Keratinocyte (primary cell): ENCODE data around the gene BCORL1. TPM values are rescaled to one million over a fixed set of nuclear protein-coding genes. Genes with fewer than 3 reads are reported as not detected.

Source experiments
- DNase-seq: peaks from one replicate; pipeline ENCODE4 v3.0.0-alpha.2; 2011; ENCODE audit warnings: low read depth, missing footprints, low spot score
- FAIRE-seq: peaks from 2 replicates; lab custom pipeline; 2011; peaks lifted over from hg19 to GRCh38; lab: Jason Lieb, UNC
- H2AFZ ChIP-seq: 2 replicates; pipeline ENCODE4 v1.6.0; 2012; ENCODE audit warnings: low read length, control low read depth, inconsistent platforms; ENCODE audit not compliant: control insufficient read depth
- H3K27ac ChIP-seq: 2 replicates; pipeline ENCODE4 v1.5.1; 2011; ENCODE audit warnings: low read length; ENCODE audit not compliant: control insufficient read depth, insufficient read depth
- H3K27me3 ChIP-seq: 3 replicates; pipeline ENCODE4 v1.6.0; 2011; ENCODE audit warnings: low read length; ENCODE audit not compliant: control insufficient read depth, insufficient read depth; ENCODE audit errors: extremely low read depth
- H3K36me3 ChIP-seq, 2 experiments: 2 replicates in 1 of 2; 3 replicates in 1 of 2; pipeline ENCODE4 v1.5.1; 2011; ENCODE audit warnings: low read length in 2 of 2, mild to moderate bottlenecking in 1 of 2; ENCODE audit not compliant: control insufficient read depth in 2 of 2, insufficient read depth in 2 of 2; ENCODE audit errors: extremely low read depth in 1 of 2
- H3K4me1 ChIP-seq: 3 replicates; pipeline ENCODE4 v1.5.1; 2011; ENCODE audit warnings: low read length; ENCODE audit not compliant: control insufficient read depth, insufficient read depth; ENCODE audit errors: extremely low read depth
- H3K4me2 ChIP-seq: 3 replicates; pipeline ENCODE4 v1.6.0; 2011; ENCODE audit warnings: low read depth, low read length; ENCODE audit not compliant: control insufficient read depth, insufficient read depth; ENCODE audit errors: extremely low read depth
- H3K4me3 ChIP-seq, 3 experiments: fragments of 200-600 bp in 1 of 3; sonication (generic) in 1 of 3; 2 replicates in 2 of 3; 3 replicates in 1 of 3; pipeline ENCODE4 v1.5.1; 2011 to 2016; ENCODE audit warnings: low read length in 3 of 3, mild to moderate bottlenecking in 3 of 3, control low read depth in 2 of 3, inconsistent platforms in 1 of 3, low read depth in 1 of 3, mixed read lengths in 1 of 3, mixed run types in 1 of 3, moderate library complexity in 1 of 3; ENCODE audit not compliant: control insufficient read depth in 2 of 3, insufficient read depth in 2 of 3; ENCODE audit errors: extremely low read depth in 1 of 3
- H3K79me2 ChIP-seq: 2 replicates; pipeline ENCODE4 v1.6.0; 2012; ENCODE audit warnings: low read length; ENCODE audit not compliant: control insufficient read depth, insufficient read depth
- H3K9ac ChIP-seq: 3 replicates; pipeline ENCODE4 v1.6.0; 2011; ENCODE audit warnings: low read length; ENCODE audit not compliant: control insufficient read depth, insufficient read depth; ENCODE audit errors: extremely low read depth
- H3K9me1 ChIP-seq: 3 replicates; pipeline ENCODE4 v1.6.0; 2011; ENCODE audit warnings: low read length; ENCODE audit not compliant: control insufficient read depth, insufficient read depth; ENCODE audit errors: extremely low read depth
- H3K9me3 ChIP-seq: 2 replicates; pipeline ENCODE4 v1.5.1; 2012; ENCODE audit warnings: low read depth, low read length; ENCODE audit not compliant: control insufficient read depth
- H4K20me1 ChIP-seq: 3 replicates; pipeline ENCODE4 v1.6.0; 2011; ENCODE audit warnings: low read length; ENCODE audit not compliant: control insufficient read depth, insufficient read depth; ENCODE audit errors: extremely low read depth
- CTCF ChIP-seq, 3 experiments: IDR thresholded peaks in 1 of 3; conservative IDR thresholded peaks in 1 of 3; optimal IDR thresholded peaks in 1 of 3; 2 replicates in 2 of 3; 3 replicates in 1 of 3; pipeline versions ENCODE3 to v1.5.1; 2011; ENCODE audit warnings: low read length in 3 of 3, mild to moderate bottlenecking in 3 of 3, moderate library complexity in 2 of 3, control low read depth in 1 of 3, inconsistent platforms in 1 of 3; ENCODE audit not compliant: insufficient read depth in 2 of 3; ENCODE audit errors: extremely low read depth in 1 of 3
- EZH2 ChIP-seq: IDR thresholded peaks from one replicate; pipeline ENCODE4 v1.6.1; 2012; ENCODE audit warnings: inconsistent platforms, mild to moderate bottlenecking, low read length, moderate library complexity
- dilution Hi-C: fragments of 300-500 bp; cut with MboI; formaldehyde crosslinking; loops from one replicate; pipeline ENCODE4 v1.7.0; 2020; ENCODE audit warnings: low sequenced_read_pairs; ENCODE audit not compliant: extremely low pct_ligation_motif_present
- polyA plus RNA-seq, 5 experiments: library from polyadenylated mRNA; depleted of rRNA in 3 of 5; stranded (reverse) in 3 of 5; stranded (forward) in 1 of 5; unstranded in 1 of 5; fragments of >200 nt; gene quantifications; 1 replicate in 1 of 5; 2 replicates in 3 of 5; 3 replicates in 1 of 5; pipeline versions ENCODE4 v1.2.1 to v1.2.3, GENCODE V29; 2011 to 2012; ENCODE audit warnings: missing spikeins in 2 of 5, low read depth in 1 of 5, low replicate concordance in 1 of 5

BCORL1 gene
- polyA plus RNA-seq, 1 donor (not counting 4 experiments of a cell fraction or from before 2014, with no cell fraction given) = 0.54 TPM

GRCh38 chrX:130085551-130086446 is 103.4 kb downstream of the BCORL1 start:
- DNase-seq (no peak), FAIRE-seq (no peak)
- no peak overlapping the region for H3K27ac ChIP-seq
- no peaks in the 10 kb centered on the region for H3K4me1 ChIP-seq
- H3K79me2 ChIP-seq = peaks cover 40% of the 10 kb centered on the region
- H3K9me3 ChIP-seq = no peaks in the 10 kb centered on the region
- H3K4me3 ChIP-seq = no peak overlapping the region
- H3K36me3 ChIP-seq = peaks cover 0 to 5% of the 10 kb centered on the region in 2 experiments
- no peaks in the 10 kb centered on the region for H3K27me3 ChIP-seq
- dilution Hi-C loops = no loop called here
- no peak for TF ChIP-seq EZH2
- TF ChIP-seq CTCF (optimal IDR thresholded peaks at IDR 0.05 in 1 of 3, IDR thresholded peaks at IDR 0.05 in 1 of 3, conservative IDR thresholded peaks at IDR 0.05 in 1 of 3; ENCODE audit: extremely low read depth in 1 of 3, insufficient read depth in 2 of 3, low read length in 3 of 3) = no peak
- H3K4me2 ChIP-seq = no peak overlapping the region
- no peaks in the 10 kb centered on the region for H3K9me1 ChIP-seq
- peaks cover 8% of the 10 kb centered on the region for H4K20me1 ChIP-seq
- H3K9ac ChIP-seq = no peak overlapping the region
- no peak overlapping the region for H2AFZ ChIP-seq

- Histone ChIP-seq H4K20me1 (peaks cover 8% of the 10 kb centered on the region), H2AFZ (no peak overlapping the region), H3K9me3 (no peaks in the 10 kb centered on the region), H3K4me2 (no peak overlapping the region), H3K27ac (no peak overlapping the region), H3K79me2 (peaks cover 44% of the 10 kb centered on the region), H3K9ac (no peak overlapping the region), H3K4me1 (no peaks in the 10 kb centered on the region), H3K4me3 (no peak overlapping the region), H3K36me3 (peaks cover 0 to 5% of the 10 kb centered on the region in 2 experiments), H3K9me1 (no peaks in the 10 kb centered on the region), H3K27me3 (no peaks in the 10 kb centered on the region)
- DNase-seq = no peak
- dilution Hi-C loops = no loop called here
- no peak for FAIRE-seq
- TF ChIP-seq CTCF (optimal IDR thresholded peaks at IDR 0.05 in 1 of 3, IDR thresholded peaks at IDR 0.05 in 1 of 3, conservative IDR thresholded peaks at IDR 0.05 in 1 of 3; ENCODE audit: extremely low read depth in 1 of 3, insufficient read depth in 2 of 3, low read length in 3 of 3) (no peak), EZH2 (no peak)
Observed at GRCh38 chrX:130086447-130087206, 104.2 kb downstream of the BCORL1 start.
